HG03558 (cell line): ENCODE data around the gene CAPN9.
"Not testable (repeated sequence)": the region's sequence is repeated elsewhere in the genome, so short reads cannot be mapped to it uniquely, and the experiment has no call there.

Experiments used
- ATAC-seq: cut with Tn5 transposase; IDR thresholded peaks from one replicate; pipeline ENCODE4 v1.9.1; 2021; ENCODE audit warnings: moderate number of reproducible peaks; ENCODE audit not compliant: unreplicated experiment; ENCODE audit errors: extremely low read depth

Gene CAPN9

GRCh38 chr1:230766318-230766717, 19.1 kb downstream of the CAPN9 start:
- ATAC-seq, result no peak

- not testable (repeated sequence) for ATAC-seq
These were observed 20.8 kb downstream of the CAPN9 start for GRCh38 chr1:230767859-230768612.

GRCh38 chr1:230768903-230769570, 21.8 kb downstream of the CAPN9 start:
- no peak for ATAC-seq

- ATAC-seq, result no peak
These were observed 23.1 kb downstream of the CAPN9 start for GRCh38 chr1:230770317-230770716.

GRCh38 chr1:230771773-230772354, 24.7 kb downstream of the CAPN9 start:
- ATAC-seq, result no peak

- ATAC-seq, result no peak
These were observed 25.5 kb downstream of the CAPN9 start for GRCh38 chr1:230772457-230773395.

GRCh38 chr1:230773396-230774033, 26.3 kb downstream of the CAPN9 start:
- no peak for ATAC-seq

GRCh38 chr1:230778916-230779590, 31.9 kb downstream of the CAPN9 start:
- ATAC-seq, result no peak

GRCh38 chr1:230781131-230781530, 33.9 kb downstream of the CAPN9 start:
- no peak for ATAC-seq

- no peak for ATAC-seq
These were observed 34.4 kb downstream of the CAPN9 start for GRCh38 chr1:230781594-230781993.

GRCh38 chr1:230784163-230784562, 37.0 kb downstream of the CAPN9 start:
- no peak for ATAC-seq

- no peak for ATAC-seq
These were observed 38.6 kb downstream of the CAPN9 start for GRCh38 chr1:230785636-230786384.

GRCh38 chr1:230786385-230786753, 39.2 kb downstream of the CAPN9 start:
- no peak for ATAC-seq

GRCh38 chr1:230787471-230787870, 40.3 kb downstream of the CAPN9 start:
- no peak for ATAC-seq

- ATAC-seq, result no peak
These were observed 41.5 kb downstream of the CAPN9 start for GRCh38 chr1:230788561-230789275.

- no peak for ATAC-seq
These were observed 42.8 kb downstream of the CAPN9 start for GRCh38 chr1:230790026-230790425.

GRCh38 chr1:230791986-230792564, 44.9 kb downstream of the CAPN9 start:
- ATAC-seq, result no peak
